Amygdala (tissue), 56 donors: ENCODE results near the gene NKIRAS1.
A peak's percentile ranks its signal among the peaks of the same experiment; 100 is the strongest.
"Not testable (repeated sequence)": the region's sequence is repeated elsewhere in the genome, so short reads cannot be mapped to it uniquely, and the experiment has no call there.

Experiments used
- DNase-seq, 56 donors: peaks; one replicate each; lab custom pipeline; 2025; lab: John Stamatoyannopoulos, UW

Gene NKIRAS1

GRCh38 chr3:23873941-23874340, 42.8 kb downstream of the NKIRAS1 start:
- DNase-seq, result no peak

- no peak for DNase-seq
Observed at GRCh38 chr3:23872330-23872729, 44.5 kb downstream of the NKIRAS1 start.

GRCh38 chr3:23871361-23871760, 45.4 kb downstream of the NKIRAS1 start:
- DNase-seq, result not testable (repeated sequence)

- not testable (repeated sequence) for DNase-seq
Observed at GRCh38 chr3:23870663-23871043, 46.1 kb downstream of the NKIRAS1 start.

- no peak for DNase-seq
Observed at GRCh38 chr3:23869977-23870662, 46.7 kb downstream of the NKIRAS1 start.

- no peak for DNase-seq
Observed at GRCh38 chr3:23867838-23868237, 49.0 kb downstream of the NKIRAS1 start.

- DNase-seq, result no peak
Observed at GRCh38 chr3:23867400-23867799, 49.4 kb downstream of the NKIRAS1 start.

GRCh38 chr3:23865595-23866396, 51.0 kb downstream of the NKIRAS1 start:
- peak in 41 of 56 donors; percentile 6 to 69 (median 27) for DNase-seq

- no peak for DNase-seq
Observed at GRCh38 chr3:23864931-23865330, 51.9 kb downstream of the NKIRAS1 start.

- DNase-seq, result no peak
Observed at GRCh38 chr3:23863060-23863459, 53.7 kb downstream of the NKIRAS1 start.

- no peak for DNase-seq
Observed at GRCh38 chr3:23861689-23862088, 55.1 kb downstream of the NKIRAS1 start.

GRCh38 chr3:23859839-23860382, 56.9 kb downstream of the NKIRAS1 start:
- DNase-seq, result no peak

GRCh38 chr3:23859012-23859743, 57.6 kb downstream of the NKIRAS1 start:
- DNase-seq, result no peak

GRCh38 chr3:23856286-23856685, 60.5 kb downstream of the NKIRAS1 start:
- no peak for DNase-seq

GRCh38 chr3:23849462-23849861, 67.3 kb downstream of the NKIRAS1 start:
- DNase-seq, result not testable (repeated sequence)

- no peak for DNase-seq
Observed at GRCh38 chr3:23845326-23846216, 71.2 kb downstream of the NKIRAS1 start.

GRCh38 chr3:23843869-23844268, 72.9 kb downstream of the NKIRAS1 start:
- no peak for DNase-seq
